SK-N-MC (cell line): ENCODE results near the gene TSPAN7.

Source experiments
- EZH2 ChIP-seq: fragments of 200-600 bp; sonication (generic); IDR thresholded peaks from one replicate; pipeline ENCODE4 v1.6.1; 2017; ENCODE audit warnings: antibody characterized with exemption
- POLR2AphosphoS5 ChIP-seq: IDR thresholded peaks from 2 replicates; pipeline ENCODE4 v1.6.1; 2012; ENCODE audit warnings: mild to moderate bottlenecking, low read depth, low read length, borderline replicate concordance

- TF ChIP-seq EZH2 (no peak), POLR2AphosphoS5 (no peak)
These were observed 118.4 kb downstream of the TSPAN7 start for GRCh38 chrX:38679695-38680094.
